Esophagus muscularis mucosa (tissue), 4 donors: ENCODE results near the gene PAM. TPM values are rescaled to one million over a fixed set of nuclear protein-coding genes. Genes with fewer than 3 reads are reported as not detected.
A peak's percentile ranks its signal among the peaks of the same experiment; 100 is the strongest.

Experiments
- DNase-seq: peaks from one replicate; pipeline ENCODE4 v3.0.0-alpha.2; 2017; ENCODE audit errors: extremely low spot score
- H3K27ac ChIP-seq, 4 donors: fragments of 200-600 bp; sonication (generic); replicated peaks in 1 of 4; 1 replicate in 3 of 4; 2 replicates in 1 of 4; pipeline ENCODE4 v1.5.1; 2016 to 2019; ENCODE audit warnings: mild to moderate bottlenecking in 1 of 4
- H3K27me3 ChIP-seq, 4 donors: fragments of 200-600 bp; sonication (generic); one replicate each; pipeline versions ENCODE4 v1.5.1 to v1.6.0; 2016 to 2019
- H3K36me3 ChIP-seq, 4 donors: fragments of 200-600 bp; sonication (generic); one replicate each; pipeline ENCODE4 v1.5.1; 2016 to 2019
- H3K4me1 ChIP-seq, 4 donors: fragments of 200-600 bp; sonication (generic); one replicate each; pipeline ENCODE4 v1.5.1; 2016 to 2019
- H3K4me3 ChIP-seq, 4 donors: fragments of 200-600 bp; sonication (generic); 1 replicate in 2 of 4; 2 replicates in 2 of 4; pipeline ENCODE4 v1.5.1; 2016 to 2019; ENCODE audit warnings: mild to moderate bottlenecking in 4 of 4, moderate library complexity in 1 of 4
- H3K9me3 ChIP-seq, 4 donors: fragments of 200-600 bp; sonication (generic); 1 replicate in 3 of 4; 2 replicates in 1 of 4; pipeline ENCODE4 v1.5.1; 2016 to 2019
- CTCF ChIP-seq, 3 experiments: fragments of 200-600 bp in 2 of 3; fragments of 450-650 bp in 1 of 3; sonication (generic) in 2 of 3; IDR thresholded peaks; one replicate each; pipeline ENCODE4 v1.5.1; 2017 to 2019; ENCODE audit warnings: antibody characterized with exemption in 3 of 3, mild to moderate bottlenecking in 2 of 3, moderate library complexity in 1 of 3
- EP300 ChIP-seq: sonication (generic); formaldehyde crosslinking; IDR thresholded peaks from one replicate; pipeline ENCODE4 v1.6.1; 2017; ENCODE audit warnings: antibody characterized with exemption
- POLR2A ChIP-seq: fragments of 450-650 bp; IDR thresholded peaks from one replicate; pipeline ENCODE4 v1.6.1; 2017; ENCODE audit warnings: antibody characterized with exemption, moderate library complexity, mild to moderate bottlenecking, low read depth
- POLR2AphosphoS5 ChIP-seq, 2 donors: sonication (generic); formaldehyde crosslinking; IDR thresholded peaks; one replicate each; pipeline ENCODE4 v1.6.1; 2017; ENCODE audit warnings: antibody characterized with exemption in 2 of 2
- WGBS: methylation state at CpG from one replicate; pipeline ENCODE4 v1.1.5; 2018; 5-methylcytosine and 5-hydroxymethylcytosine counted together
- intact Hi-C: fragments of 100-400 bp; cut with DNase I; formaldehyde crosslinking; loops from one replicate; pipeline ENCODE4 v1.15.1; 2023
- total RNA-seq, 4 donors: library from RNA; depleted of rRNA; stranded (reverse); fragments of >200 nt; gene quantifications; one replicate each; pipeline versions ENCODE4 v1.1.0 to v1.2.1, GENCODE V29; 2016

Gene PAM
- total RNA-seq, 4 donors from 2014 or later: 212 to 250 (median 227) TPM

GRCh38 chr5:103000089-103000488, 245.0 kb downstream of the PAM start:
- Histone ChIP-seq H3K4me1 (peaks cover 0 to 16% (median 13%) of the 10 kb centered on the region in 4 donors), H3K4me3 (no peak overlapping the region), H3K27me3 (no peaks in the 10 kb centered on the region), H3K9me3 (no peaks in the 10 kb centered on the region), H3K27ac (no peak overlapping the region), H3K36me3 (peaks cover 0 to 14% (median 4%) of the 10 kb centered on the region in 4 donors)
- TF ChIP-seq POLR2A (no peak), CTCF (IDR thresholded peaks at IDR 0.05) (no peak), POLR2AphosphoS5 (IDR thresholded peaks at IDR 0.05) (no peak), EP300 (no peak)
- intact Hi-C loops: no loop called here
- no peak for DNase-seq

- H3K9me3 ChIP-seq: no peaks in the 10 kb centered on the region
- peak overlapping the region in 1 of 4 donors; percentile 32 for H3K27ac ChIP-seq
- no peaks in the 10 kb centered on the region for H3K27me3 ChIP-seq
- H3K36me3 ChIP-seq: peaks cover 0 to 40% (median 13%) of the 10 kb centered on the region in 4 donors
- TF ChIP-seq POLR2AphosphoS5 (IDR thresholded peaks at IDR 0.05) (no peak), EP300 (no peak), CTCF (IDR thresholded peaks at IDR 0.05) (no peak), POLR2A (no peak)
- H3K4me3 ChIP-seq: no peak overlapping the region
- intact Hi-C loops: no loop called here
- DNase-seq: no peak
- H3K4me1 ChIP-seq: peaks cover 0 to 16% (median 13%) of the 10 kb centered on the region in 4 donors
- WGBS: 46% methylated on average over 4 of the region's 4 CpGs
These were observed 248.8 kb downstream of the PAM start for GRCh38 chr5:103003872-103004271.

- no peak for DNase-seq
- intact Hi-C loops: no loop called here
These were observed 250.2 kb downstream of the PAM start for GRCh38 chr5:103005276-103005675.

GRCh38 chr5:103006921-103007320, 251.8 kb downstream of the PAM start:
- Histone ChIP-seq H3K27me3 (no peaks in the 10 kb centered on the region), H3K36me3 (peaks cover 0 to 38% (median 16%) of the 10 kb centered on the region in 4 donors), H3K4me3 (no peak overlapping the region), H3K4me1 (peaks cover 0 to 16% (median 13%) of the 10 kb centered on the region in 4 donors), H3K27ac (no peak overlapping the region), H3K9me3 (no peaks in the 10 kb centered on the region)
- WGBS: 74% methylated on average over 1 of the region's 1 CpG
- no peak for TF ChIP-seq CTCF (IDR thresholded peaks at IDR 0.05)
- TF ChIP-seq POLR2AphosphoS5 (IDR thresholded peaks at IDR 0.05): no peak
- TF ChIP-seq EP300: no peak
- no peak for TF ChIP-seq POLR2A
- DNase-seq: no peak
- intact Hi-C loops: no loop called here

More at GRCh38 chr5:103005276-103005675, 250.2 kb downstream of the PAM start:
- no peaks in the 10 kb centered on the region for H3K27me3 ChIP-seq
- H3K27ac ChIP-seq: no peak overlapping the region
- no peaks in the 10 kb centered on the region for H3K9me3 ChIP-seq
- no peak for TF ChIP-seq POLR2A
- H3K4me1 ChIP-seq: peaks cover 0 to 16% (median 13%) of the 10 kb centered on the region in 4 donors
- H3K4me3 ChIP-seq: no peak overlapping the region
- H3K36me3 ChIP-seq: peaks cover 0 to 38% (median 13%) of the 10 kb centered on the region in 4 donors

DNA sequence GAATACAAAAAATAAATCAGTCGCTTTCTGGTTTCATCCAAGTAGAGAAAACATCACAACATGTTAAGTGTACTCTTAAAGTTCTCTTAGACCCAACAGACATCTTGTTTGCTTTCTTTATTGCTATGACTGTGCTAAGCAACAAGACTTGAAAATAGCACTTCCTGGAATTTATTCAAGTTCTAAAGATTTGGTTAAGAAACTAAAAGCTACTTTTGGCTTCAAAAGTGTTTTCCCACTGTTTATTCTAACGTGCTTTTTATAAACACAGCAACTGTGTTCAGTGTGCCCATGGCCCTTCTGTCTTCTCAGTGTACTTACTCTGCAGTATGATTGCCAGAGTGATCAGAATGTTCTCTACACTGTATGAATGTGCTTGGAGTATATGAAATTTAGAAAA, 255.1 kb downstream of the PAM start:
- no peak for DNase-seq
- H3K36me3 ChIP-seq: peaks cover 0 to 38% (median 19%) of the 10 kb centered on the region in 4 donors

More for the DNA sequence above, 255.1 kb downstream of the PAM start:
- intact Hi-C loops: no loop called here
- WGBS: 55% methylated on average over 2 of the region's 2 CpGs
- no peak overlapping the region for H3K4me3 ChIP-seq
- H3K9me3 ChIP-seq: no peaks in the 10 kb centered on the region
- no peak overlapping the region for H3K27ac ChIP-seq
- H3K4me1 ChIP-seq: peaks cover 0 to 6% (median 3%) of the 10 kb centered on the region in 4 donors
- no peaks in the 10 kb centered on the region for H3K27me3 ChIP-seq
- TF ChIP-seq POLR2A: no peak
- TF ChIP-seq EP300: no peak
- no peak for TF ChIP-seq CTCF (IDR thresholded peaks at IDR 0.05)
- TF ChIP-seq POLR2AphosphoS5 (IDR thresholded peaks at IDR 0.05): no peak
